Vagina (tissue), 2 donors: ENCODE measurements around the gene PAGE2B.

Source experiments
- POLR2AphosphoS5 ChIP-seq, 2 donors: sonication (generic); formaldehyde crosslinking; IDR thresholded peaks; one replicate each; pipeline ENCODE4 v1.9.0; 2017; ENCODE audit warnings: antibody characterized with exemption in 2 of 2, mild to moderate bottlenecking in 2 of 2, low read depth in 1 of 2; ENCODE audit not compliant: insufficient read depth in 1 of 2
- TF ChIP-seq, protein P1 (sequence below), 3 experiments: fragments of 450-650 bp in 2 of 3; fragments of 200-600 bp in 1 of 3; sonication (generic) in 1 of 3; IDR thresholded peaks; one replicate each; pipeline ENCODE4 v1.5.1; 2017 to 2019; ENCODE audit warnings: antibody characterized with exemption in 3 of 3, mild to moderate bottlenecking in 2 of 3, moderate library complexity in 2 of 3

DNA sequence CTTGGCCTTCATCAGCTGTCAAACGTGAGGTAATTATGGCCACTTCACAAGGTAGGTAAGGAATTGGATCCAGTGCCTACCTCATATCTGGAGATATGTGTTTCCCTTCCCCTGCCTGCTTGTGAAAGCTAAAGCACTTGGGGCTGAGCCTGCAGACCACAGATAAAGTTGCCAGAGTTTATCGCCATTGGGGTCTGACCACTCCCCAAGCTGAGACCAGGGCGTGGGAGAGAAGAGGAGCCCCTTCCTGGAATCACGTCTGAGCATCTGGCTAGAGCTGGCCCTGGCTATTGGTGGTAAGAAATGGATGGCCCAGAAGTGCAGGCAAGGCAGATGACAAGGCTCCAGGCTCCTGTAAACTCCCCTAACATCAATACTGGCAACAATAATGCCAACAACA, 46.8 kb upstream of the PAGE2B start:
- TF ChIP-seq POLR2AphosphoS5 (IDR thresholded peaks at IDR 0.05; ENCODE audit: insufficient read depth in 1 of 2, low read depth in 1 of 2), result no peak
- TF ChIP-seq, protein P1, sequence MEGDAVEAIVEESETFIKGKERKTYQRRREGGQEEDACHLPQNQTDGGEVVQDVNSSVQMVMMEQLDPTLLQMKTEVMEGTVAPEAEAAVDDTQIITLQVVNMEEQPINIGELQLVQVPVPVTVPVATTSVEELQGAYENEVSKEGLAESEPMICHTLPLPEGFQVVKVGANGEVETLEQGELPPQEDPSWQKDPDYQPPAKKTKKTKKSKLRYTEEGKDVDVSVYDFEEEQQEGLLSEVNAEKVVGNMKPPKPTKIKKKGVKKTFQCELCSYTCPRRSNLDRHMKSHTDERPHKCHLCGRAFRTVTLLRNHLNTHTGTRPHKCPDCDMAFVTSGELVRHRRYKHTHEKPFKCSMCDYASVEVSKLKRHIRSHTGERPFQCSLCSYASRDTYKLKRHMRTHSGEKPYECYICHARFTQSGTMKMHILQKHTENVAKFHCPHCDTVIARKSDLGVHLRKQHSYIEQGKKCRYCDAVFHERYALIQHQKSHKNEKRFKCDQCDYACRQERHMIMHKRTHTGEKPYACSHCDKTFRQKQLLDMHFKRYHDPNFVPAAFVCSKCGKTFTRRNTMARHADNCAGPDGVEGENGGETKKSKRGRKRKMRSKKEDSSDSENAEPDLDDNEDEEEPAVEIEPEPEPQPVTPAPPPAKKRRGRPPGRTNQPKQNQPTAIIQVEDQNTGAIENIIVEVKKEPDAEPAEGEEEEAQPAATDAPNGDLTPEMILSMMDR (IDR thresholded peaks at IDR 0.05), result no peak
